ENCODE results near the gene ST8SIA5.

DNA sequence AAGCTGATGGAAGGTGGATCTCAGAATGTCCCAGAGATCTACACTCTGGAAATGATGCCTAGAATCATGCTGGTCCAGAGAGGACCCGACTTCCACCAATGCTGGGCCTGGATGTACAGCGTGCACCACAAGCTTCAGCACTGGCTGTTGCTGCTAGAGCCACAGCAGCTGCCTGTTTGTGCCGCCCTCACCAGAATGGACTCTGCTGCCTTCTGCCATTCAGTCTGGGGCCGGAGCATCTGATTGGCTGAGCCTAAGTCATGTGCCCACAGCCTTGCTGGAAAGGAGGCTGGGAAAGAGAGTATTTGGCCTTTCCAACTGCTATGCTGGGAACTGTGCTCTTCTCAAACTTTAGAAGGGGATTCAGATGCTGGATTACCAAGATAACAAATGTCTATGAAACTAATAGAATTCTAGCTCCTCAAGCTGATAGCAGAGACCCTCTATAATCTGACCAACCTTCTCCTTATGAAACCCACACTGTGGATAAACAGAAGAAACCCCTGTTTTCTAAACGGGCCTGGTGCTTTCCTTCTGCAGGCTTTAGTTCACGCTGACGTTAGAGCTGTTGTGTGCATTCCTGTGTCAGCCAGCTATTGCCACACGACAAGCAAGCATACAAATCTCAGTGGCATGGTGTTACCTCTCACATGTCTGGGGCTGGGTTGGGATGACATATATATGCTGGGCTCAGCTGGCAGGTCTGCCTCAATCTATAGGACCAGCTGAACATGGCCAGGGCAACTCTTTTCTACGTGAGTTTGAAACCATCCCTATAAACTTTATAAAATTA lies 95.7 kb downstream of the ST8SIA5 start:
- TF ChIP-seq, protein P1, sequence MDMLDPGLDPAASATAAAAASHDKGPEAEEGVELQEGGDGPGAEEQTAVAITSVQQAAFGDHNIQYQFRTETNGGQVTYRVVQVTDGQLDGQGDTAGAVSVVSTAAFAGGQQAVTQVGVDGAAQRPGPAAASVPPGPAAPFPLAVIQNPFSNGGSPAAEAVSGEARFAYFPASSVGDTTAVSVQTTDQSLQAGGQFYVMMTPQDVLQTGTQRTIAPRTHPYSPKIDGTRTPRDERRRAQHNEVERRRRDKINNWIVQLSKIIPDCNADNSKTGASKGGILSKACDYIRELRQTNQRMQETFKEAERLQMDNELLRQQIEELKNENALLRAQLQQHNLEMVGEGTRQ (CRISPR knock-in tag; IDR thresholded peaks at IDR 0.05), result peak; percentile 96
- TF ChIP-seq, protein P2, sequence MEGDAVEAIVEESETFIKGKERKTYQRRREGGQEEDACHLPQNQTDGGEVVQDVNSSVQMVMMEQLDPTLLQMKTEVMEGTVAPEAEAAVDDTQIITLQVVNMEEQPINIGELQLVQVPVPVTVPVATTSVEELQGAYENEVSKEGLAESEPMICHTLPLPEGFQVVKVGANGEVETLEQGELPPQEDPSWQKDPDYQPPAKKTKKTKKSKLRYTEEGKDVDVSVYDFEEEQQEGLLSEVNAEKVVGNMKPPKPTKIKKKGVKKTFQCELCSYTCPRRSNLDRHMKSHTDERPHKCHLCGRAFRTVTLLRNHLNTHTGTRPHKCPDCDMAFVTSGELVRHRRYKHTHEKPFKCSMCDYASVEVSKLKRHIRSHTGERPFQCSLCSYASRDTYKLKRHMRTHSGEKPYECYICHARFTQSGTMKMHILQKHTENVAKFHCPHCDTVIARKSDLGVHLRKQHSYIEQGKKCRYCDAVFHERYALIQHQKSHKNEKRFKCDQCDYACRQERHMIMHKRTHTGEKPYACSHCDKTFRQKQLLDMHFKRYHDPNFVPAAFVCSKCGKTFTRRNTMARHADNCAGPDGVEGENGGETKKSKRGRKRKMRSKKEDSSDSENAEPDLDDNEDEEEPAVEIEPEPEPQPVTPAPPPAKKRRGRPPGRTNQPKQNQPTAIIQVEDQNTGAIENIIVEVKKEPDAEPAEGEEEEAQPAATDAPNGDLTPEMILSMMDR (IDR thresholded peaks at IDR 0.05), result no peak
- TF ChIP-seq TCF7 (CRISPR knock-in tag; IDR thresholded peaks at IDR 0.05; ENCODE audit: low read depth) (no peak), NR1H2 (CRISPR knock-in tag; IDR thresholded peaks at IDR 0.05) (no peak), CREM (CRISPR knock-in tag; IDR thresholded peaks at IDR 0.05) (no peak)
- TF ChIP-seq, protein P3, sequence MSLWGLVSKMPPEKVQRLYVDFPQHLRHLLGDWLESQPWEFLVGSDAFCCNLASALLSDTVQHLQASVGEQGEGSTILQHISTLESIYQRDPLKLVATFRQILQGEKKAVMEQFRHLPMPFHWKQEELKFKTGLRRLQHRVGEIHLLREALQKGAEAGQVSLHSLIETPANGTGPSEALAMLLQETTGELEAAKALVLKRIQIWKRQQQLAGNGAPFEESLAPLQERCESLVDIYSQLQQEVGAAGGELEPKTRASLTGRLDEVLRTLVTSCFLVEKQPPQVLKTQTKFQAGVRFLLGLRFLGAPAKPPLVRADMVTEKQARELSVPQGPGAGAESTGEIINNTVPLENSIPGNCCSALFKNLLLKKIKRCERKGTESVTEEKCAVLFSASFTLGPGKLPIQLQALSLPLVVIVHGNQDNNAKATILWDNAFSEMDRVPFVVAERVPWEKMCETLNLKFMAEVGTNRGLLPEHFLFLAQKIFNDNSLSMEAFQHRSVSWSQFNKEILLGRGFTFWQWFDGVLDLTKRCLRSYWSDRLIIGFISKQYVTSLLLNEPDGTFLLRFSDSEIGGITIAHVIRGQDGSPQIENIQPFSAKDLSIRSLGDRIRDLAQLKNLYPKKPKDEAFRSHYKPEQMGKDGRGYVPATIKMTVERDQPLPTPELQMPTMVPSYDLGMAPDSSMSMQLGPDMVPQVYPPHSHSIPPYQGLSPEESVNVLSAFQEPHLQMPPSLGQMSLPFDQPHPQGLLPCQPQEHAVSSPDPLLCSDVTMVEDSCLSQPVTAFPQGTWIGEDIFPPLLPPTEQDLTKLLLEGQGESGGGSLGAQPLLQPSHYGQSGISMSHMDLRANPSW (CRISPR knock-in tag; conservative IDR thresholded peaks at IDR 0.05; ENCODE audit: low read depth), result no peak
- TF ChIP-seq, protein P4, sequence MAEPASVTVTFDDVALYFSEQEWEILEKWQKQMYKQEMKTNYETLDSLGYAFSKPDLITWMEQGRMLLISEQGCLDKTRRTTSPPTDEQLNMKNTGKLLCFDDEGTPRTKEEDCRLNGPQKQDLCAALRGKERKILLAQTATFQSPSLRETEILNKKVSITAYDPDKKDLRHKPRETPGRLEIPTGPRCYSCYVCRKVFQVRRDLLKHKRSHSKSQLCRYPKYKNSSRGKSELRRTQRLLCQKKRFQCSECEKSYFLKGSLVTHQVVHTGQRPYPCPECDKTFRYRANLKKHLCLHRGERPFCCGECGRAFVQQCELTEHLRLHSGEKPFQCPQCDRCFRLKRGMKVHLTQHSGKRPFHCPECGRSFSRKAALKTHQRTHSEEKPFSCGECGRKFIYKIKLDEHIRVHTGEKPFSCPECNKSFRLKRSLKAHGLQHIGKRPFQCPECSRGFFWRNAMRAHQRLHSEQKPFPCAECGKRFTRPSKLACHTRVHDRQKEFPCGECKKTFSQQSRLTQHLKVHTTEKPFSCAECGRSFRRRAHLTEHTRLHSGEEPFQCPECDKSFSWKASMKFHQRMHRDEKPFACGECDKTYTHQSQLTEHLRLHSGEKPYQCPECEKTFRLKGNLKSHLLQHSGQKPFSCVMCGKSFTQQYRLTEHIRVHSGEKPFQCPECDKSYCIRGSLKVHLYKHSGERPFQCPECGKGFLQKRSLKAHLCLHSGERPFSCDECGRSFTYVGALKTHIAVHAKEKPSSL (CRISPR knock-in tag; conservative IDR thresholded peaks at IDR 0.05), result no peak
- TF ChIP-seq, protein P5, sequence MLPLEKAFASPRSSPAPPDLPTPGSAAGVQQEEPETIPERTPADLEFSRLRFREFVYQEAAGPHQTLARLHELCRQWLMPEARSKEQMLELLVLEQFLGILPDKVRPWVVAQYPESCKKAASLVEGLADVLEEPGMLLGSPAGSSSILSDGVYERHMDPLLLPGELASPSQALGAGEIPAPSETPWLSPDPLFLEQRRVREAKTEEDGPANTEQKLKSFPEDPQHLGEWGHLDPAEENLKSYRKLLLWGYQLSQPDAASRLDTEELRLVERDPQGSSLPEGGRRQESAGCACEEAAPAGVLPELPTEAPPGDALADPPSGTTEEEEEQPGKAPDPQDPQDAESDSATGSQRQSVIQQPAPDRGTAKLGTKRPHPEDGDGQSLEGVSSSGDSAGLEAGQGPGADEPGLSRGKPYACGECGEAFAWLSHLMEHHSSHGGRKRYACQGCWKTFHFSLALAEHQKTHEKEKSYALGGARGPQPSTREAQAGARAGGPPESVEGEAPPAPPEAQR (CRISPR knock-in tag; IDR thresholded peaks at IDR 0.05), result no peak
